Endothelial cell of umbilical vein (primary cell): ENCODE measurements around the gene ZNF365.

Experiments
- EZH2 ChIP-seq: IDR thresholded peaks from 2 replicates; pipeline ENCODE4 v1.6.1; 2012; ENCODE audit warnings: borderline replicate concordance, low read depth, mild to moderate bottlenecking, moderate library complexity, low read length, inconsistent platforms; ENCODE audit not compliant: severe bottlenecking
- FOS ChIP-seq: IDR thresholded peaks from 2 replicates; pipeline ENCODE4 v1.6.1; 2011; ENCODE audit warnings: mild to moderate bottlenecking, low read length, moderate library complexity, borderline replicate concordance; ENCODE audit not compliant: insufficient read depth
- JUN ChIP-seq: IDR thresholded peaks from 2 replicates; pipeline ENCODE4 v1.6.1; 2011; ENCODE audit warnings: borderline replicate concordance, low read depth; ENCODE audit not compliant: insufficient read length, insufficient read depth
- POLR2A ChIP-seq: IDR thresholded peaks from 2 replicates; pipeline ENCODE4 v1.6.1; 2012; ENCODE audit warnings: low read depth, mild to moderate bottlenecking, control low read depth, low read length
- POLR2AphosphoS5 ChIP-seq: IDR thresholded peaks from 2 replicates; pipeline ENCODE4 v1.6.1; 2012; ENCODE audit warnings: low read depth, mild to moderate bottlenecking, control low read depth, low read length, moderate library complexity; ENCODE audit not compliant: insufficient read depth
- TF ChIP-seq, protein P1 (sequence below), 2 donors: IDR thresholded peaks; 1 replicate in 1 of 2; 2 replicates in 1 of 2; pipeline ENCODE4 v1.5.1; 2011; ENCODE audit warnings: low read length in 2 of 2, mild to moderate bottlenecking in 2 of 2, moderate library complexity in 2 of 2, control low read depth in 1 of 2, inconsistent platforms in 1 of 2, low read depth in 1 of 2; ENCODE audit not compliant: insufficient read depth in 1 of 2; ENCODE audit errors: extremely low read depth in 1 of 2

DNA sequence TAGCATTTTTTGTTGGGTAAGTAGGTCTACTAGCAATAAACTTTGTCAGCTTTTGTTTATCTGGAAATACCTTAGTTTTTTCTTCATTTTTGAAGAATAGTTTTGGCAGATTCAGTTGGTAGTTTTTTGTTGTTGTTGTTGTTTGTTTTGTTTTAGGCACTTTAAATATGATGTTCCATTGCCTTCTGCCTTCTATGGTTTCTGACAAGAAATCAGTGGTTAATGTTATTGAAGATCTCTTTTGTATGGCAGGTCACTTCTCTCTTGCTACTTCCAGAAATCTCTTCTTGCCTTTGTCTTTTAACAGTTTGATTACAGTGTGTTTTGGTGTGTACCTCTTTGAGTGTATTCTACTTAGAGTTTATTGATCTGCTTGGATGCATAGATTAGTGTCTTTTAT is 41.8 kb upstream of the ZNF365 start:
- TF ChIP-seq POLR2A (no peak), POLR2AphosphoS5 (no peak), EZH2 (no peak), JUN (no peak), FOS (no peak)
- TF ChIP-seq, protein P1, sequence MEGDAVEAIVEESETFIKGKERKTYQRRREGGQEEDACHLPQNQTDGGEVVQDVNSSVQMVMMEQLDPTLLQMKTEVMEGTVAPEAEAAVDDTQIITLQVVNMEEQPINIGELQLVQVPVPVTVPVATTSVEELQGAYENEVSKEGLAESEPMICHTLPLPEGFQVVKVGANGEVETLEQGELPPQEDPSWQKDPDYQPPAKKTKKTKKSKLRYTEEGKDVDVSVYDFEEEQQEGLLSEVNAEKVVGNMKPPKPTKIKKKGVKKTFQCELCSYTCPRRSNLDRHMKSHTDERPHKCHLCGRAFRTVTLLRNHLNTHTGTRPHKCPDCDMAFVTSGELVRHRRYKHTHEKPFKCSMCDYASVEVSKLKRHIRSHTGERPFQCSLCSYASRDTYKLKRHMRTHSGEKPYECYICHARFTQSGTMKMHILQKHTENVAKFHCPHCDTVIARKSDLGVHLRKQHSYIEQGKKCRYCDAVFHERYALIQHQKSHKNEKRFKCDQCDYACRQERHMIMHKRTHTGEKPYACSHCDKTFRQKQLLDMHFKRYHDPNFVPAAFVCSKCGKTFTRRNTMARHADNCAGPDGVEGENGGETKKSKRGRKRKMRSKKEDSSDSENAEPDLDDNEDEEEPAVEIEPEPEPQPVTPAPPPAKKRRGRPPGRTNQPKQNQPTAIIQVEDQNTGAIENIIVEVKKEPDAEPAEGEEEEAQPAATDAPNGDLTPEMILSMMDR (IDR thresholded peaks at IDR 0.05; ENCODE audit: extremely low read depth in 1 of 2, insufficient read depth in 1 of 2, low read depth in 1 of 2, low read length in 2 of 2) = no peak
